ENCODE data around the gene CBLB. TPM values are rescaled to one million over a fixed set of nuclear protein-coding genes. Genes with fewer than 3 reads are reported as not detected.

The CBLB gene
- polyA plus RNA-seq, 2 donors: 3.8 to 4.8 TPM

- Histone ChIP-seq H3K4me1 (ENCODE audit: control insufficient read depth in 2 of 2, insufficient read depth in 2 of 2, low read length in 1 of 2) (peaks cover 0 to 4% of the 10 kb centered on the region in 2 donors), H3K27me3 (ENCODE audit: control insufficient read depth in 1 of 2, insufficient read depth in 2 of 2, low read length in 2 of 2) (no peaks in the 10 kb centered on the region), H3K36me3 (ENCODE audit: control insufficient read depth in 2 of 2, insufficient read depth in 2 of 2, low read length in 1 of 2) (no peaks in the 10 kb centered on the region), H3K9me3 (ENCODE audit: control insufficient read depth in 2 of 2, insufficient read depth in 1 of 2, low read depth in 1 of 2, low read length in 1 of 2) (no peaks in the 10 kb centered on the region), H3K27ac (ENCODE audit: low read depth in 2 of 2, low read length in 1 of 2) (no peak overlapping the region), H3K4me3 (ENCODE audit: low read depth in 1 of 2, low read length in 2 of 2) (no peak overlapping the region)
- WGBS, 2 donors: 94 to 98% methylated on average over 1 of the region's 1 CpG
These were observed 81.8 kb downstream of the CBLB start for GRCh38 chr3:105786990-105787389.

GRCh38 chr3:105786241-105786640, 82.6 kb downstream of the CBLB start:
- Histone ChIP-seq H3K4me1 (ENCODE audit: control insufficient read depth in 2 of 2, insufficient read depth in 2 of 2, low read length in 1 of 2) (peaks cover 0 to 4% of the 10 kb centered on the region in 2 donors), H3K27me3 (ENCODE audit: control insufficient read depth in 1 of 2, insufficient read depth in 2 of 2, low read length in 2 of 2) (no peaks in the 10 kb centered on the region), H3K4me3 (ENCODE audit: low read depth in 1 of 2, low read length in 2 of 2) (no peak overlapping the region), H3K27ac (ENCODE audit: low read depth in 2 of 2, low read length in 1 of 2) (no peak overlapping the region), H3K9me3 (ENCODE audit: control insufficient read depth in 2 of 2, insufficient read depth in 1 of 2, low read depth in 1 of 2, low read length in 1 of 2) (no peaks in the 10 kb centered on the region), H3K36me3 (ENCODE audit: control insufficient read depth in 2 of 2, insufficient read depth in 2 of 2, low read length in 1 of 2) (no peaks in the 10 kb centered on the region)
- 95 to 96% methylated on average over 4 of the region's 4 CpGs for WGBS, 2 donors

- H3K4me3 ChIP-seq (ENCODE audit: low read depth in 1 of 2, low read length in 2 of 2): no peak overlapping the region
- H3K27ac ChIP-seq (ENCODE audit: low read depth in 2 of 2, low read length in 1 of 2): no peak overlapping the region
- 76 to 79% methylated on average over 3 of the region's 3 CpGs for WGBS, 2 donors
- H3K27me3 ChIP-seq (ENCODE audit: control insufficient read depth in 1 of 2, insufficient read depth in 2 of 2, low read length in 2 of 2): no peaks in the 10 kb centered on the region
- peaks cover 0 to 4% of the 10 kb centered on the region in 2 donors for H3K4me1 ChIP-seq (ENCODE audit: control insufficient read depth in 2 of 2, insufficient read depth in 2 of 2, low read length in 1 of 2)
- H3K9me3 ChIP-seq (ENCODE audit: control insufficient read depth in 2 of 2, insufficient read depth in 1 of 2, low read depth in 1 of 2, low read length in 1 of 2): no peaks in the 10 kb centered on the region
- no peaks in the 10 kb centered on the region for H3K36me3 ChIP-seq (ENCODE audit: control insufficient read depth in 2 of 2, insufficient read depth in 2 of 2, low read length in 1 of 2)
These were observed 83.0 kb downstream of the CBLB start for GRCh38 chr3:105785803-105786202.

- Histone ChIP-seq H3K27ac (ENCODE audit: low read depth in 2 of 2, low read length in 1 of 2) (no peak overlapping the region), H3K4me3 (ENCODE audit: low read depth in 1 of 2, low read length in 2 of 2) (no peak overlapping the region), H3K27me3 (ENCODE audit: control insufficient read depth in 1 of 2, insufficient read depth in 2 of 2, low read length in 2 of 2) (no peaks in the 10 kb centered on the region), H3K36me3 (ENCODE audit: control insufficient read depth in 2 of 2, insufficient read depth in 2 of 2, low read length in 1 of 2) (no peaks in the 10 kb centered on the region), H3K4me1 (ENCODE audit: control insufficient read depth in 2 of 2, insufficient read depth in 2 of 2, low read length in 1 of 2) (peaks cover 0 to 2% of the 10 kb centered on the region in 2 donors), H3K9me3 (ENCODE audit: control insufficient read depth in 2 of 2, insufficient read depth in 1 of 2, low read depth in 1 of 2, low read length in 1 of 2) (no peaks in the 10 kb centered on the region)
These were observed 85.2 kb downstream of the CBLB start for GRCh38 chr3:105783631-105784030.

GRCh38 chr3:105781871-105782270, 86.9 kb downstream of the CBLB start:
- no peak overlapping the region for H3K27ac ChIP-seq (ENCODE audit: low read depth in 2 of 2, low read length in 1 of 2)
- peaks cover 0 to 2% of the 10 kb centered on the region in 2 donors for H3K4me1 ChIP-seq (ENCODE audit: control insufficient read depth in 2 of 2, insufficient read depth in 2 of 2, low read length in 1 of 2)
- no peaks in the 10 kb centered on the region for H3K27me3 ChIP-seq (ENCODE audit: control insufficient read depth in 1 of 2, insufficient read depth in 2 of 2, low read length in 2 of 2)
- no peaks in the 10 kb centered on the region for H3K9me3 ChIP-seq (ENCODE audit: control insufficient read depth in 2 of 2, insufficient read depth in 1 of 2, low read depth in 1 of 2, low read length in 1 of 2)
- H3K4me3 ChIP-seq (ENCODE audit: low read depth in 1 of 2, low read length in 2 of 2): no peak overlapping the region
- no peaks in the 10 kb centered on the region for H3K36me3 ChIP-seq (ENCODE audit: control insufficient read depth in 2 of 2, insufficient read depth in 2 of 2, low read length in 1 of 2)

- H3K4me1 ChIP-seq (ENCODE audit: control insufficient read depth in 2 of 2, insufficient read depth in 2 of 2, low read length in 1 of 2): no peaks in the 10 kb centered on the region
- 81 to 84% methylated on average over 2 of the region's 2 CpGs for WGBS, 2 donors
- H3K36me3 ChIP-seq (ENCODE audit: control insufficient read depth in 2 of 2, insufficient read depth in 2 of 2, low read length in 1 of 2): no peaks in the 10 kb centered on the region
- no peak overlapping the region for H3K4me3 ChIP-seq (ENCODE audit: low read depth in 1 of 2, low read length in 2 of 2)
- no peaks in the 10 kb centered on the region for H3K27me3 ChIP-seq (ENCODE audit: control insufficient read depth in 1 of 2, insufficient read depth in 2 of 2, low read length in 2 of 2)
- H3K9me3 ChIP-seq (ENCODE audit: control insufficient read depth in 2 of 2, insufficient read depth in 1 of 2, low read depth in 1 of 2, low read length in 1 of 2): no peaks in the 10 kb centered on the region
- no peak overlapping the region for H3K27ac ChIP-seq (ENCODE audit: low read depth in 2 of 2, low read length in 1 of 2)
These were observed 88.7 kb downstream of the CBLB start for GRCh38 chr3:105780107-105780506.

- Histone ChIP-seq H3K27me3 (ENCODE audit: control insufficient read depth in 1 of 2, insufficient read depth in 2 of 2, low read length in 2 of 2) (no peaks in the 10 kb centered on the region), H3K9me3 (ENCODE audit: control insufficient read depth in 2 of 2, insufficient read depth in 1 of 2, low read depth in 1 of 2, low read length in 1 of 2) (no peaks in the 10 kb centered on the region), H3K27ac (ENCODE audit: low read depth in 2 of 2, low read length in 1 of 2) (no peak overlapping the region), H3K36me3 (ENCODE audit: control insufficient read depth in 2 of 2, insufficient read depth in 2 of 2, low read length in 1 of 2) (no peaks in the 10 kb centered on the region), H3K4me1 (ENCODE audit: control insufficient read depth in 2 of 2, insufficient read depth in 2 of 2, low read length in 1 of 2) (no peaks in the 10 kb centered on the region), H3K4me3 (ENCODE audit: low read depth in 1 of 2, low read length in 2 of 2) (no peak overlapping the region)
- 66% methylated on average over 3 of the region's 3 CpGs for WGBS, 2 donors
These were observed 93.4 kb downstream of the CBLB start for GRCh38 chr3:105775368-105775767.

- 62 to 66% methylated on average over 1 of the region's 1 CpG for WGBS, 2 donors
- no peak overlapping the region for H3K4me3 ChIP-seq (ENCODE audit: low read depth in 1 of 2, low read length in 2 of 2)
- H3K27me3 ChIP-seq (ENCODE audit: control insufficient read depth in 1 of 2, insufficient read depth in 2 of 2, low read length in 2 of 2): no peaks in the 10 kb centered on the region
- H3K4me1 ChIP-seq (ENCODE audit: control insufficient read depth in 2 of 2, insufficient read depth in 2 of 2, low read length in 1 of 2): no peaks in the 10 kb centered on the region
- H3K27ac ChIP-seq (ENCODE audit: low read depth in 2 of 2, low read length in 1 of 2): no peak overlapping the region
- no peaks in the 10 kb centered on the region for H3K9me3 ChIP-seq (ENCODE audit: control insufficient read depth in 2 of 2, insufficient read depth in 1 of 2, low read depth in 1 of 2, low read length in 1 of 2)
- H3K36me3 ChIP-seq (ENCODE audit: control insufficient read depth in 2 of 2, insufficient read depth in 2 of 2, low read length in 1 of 2): no peaks in the 10 kb centered on the region
These were observed 94.2 kb downstream of the CBLB start for GRCh38 chr3:105774444-105775180.

- H3K4me1 ChIP-seq (ENCODE audit: control insufficient read depth in 2 of 2, insufficient read depth in 2 of 2, low read length in 1 of 2): no peaks in the 10 kb centered on the region
- no peak overlapping the region for H3K4me3 ChIP-seq (ENCODE audit: low read depth in 1 of 2, low read length in 2 of 2)
- 92 to 95% methylated on average over 5 of the region's 5 CpGs for WGBS, 2 donors
- H3K27me3 ChIP-seq (ENCODE audit: control insufficient read depth in 1 of 2, insufficient read depth in 2 of 2, low read length in 2 of 2): no peaks in the 10 kb centered on the region
- H3K27ac ChIP-seq (ENCODE audit: low read depth in 2 of 2, low read length in 1 of 2): no peak overlapping the region
- no peaks in the 10 kb centered on the region for H3K36me3 ChIP-seq (ENCODE audit: control insufficient read depth in 2 of 2, insufficient read depth in 2 of 2, low read length in 1 of 2)
- no peaks in the 10 kb centered on the region for H3K9me3 ChIP-seq (ENCODE audit: control insufficient read depth in 2 of 2, insufficient read depth in 1 of 2, low read depth in 1 of 2, low read length in 1 of 2)
These were observed 95.5 kb downstream of the CBLB start for GRCh38 chr3:105773291-105773690.

- 82 to 83% methylated on average over 2 of the region's 2 CpGs for WGBS, 2 donors
- Histone ChIP-seq H3K27me3 (ENCODE audit: control insufficient read depth in 1 of 2, insufficient read depth in 2 of 2, low read length in 2 of 2) (no peaks in the 10 kb centered on the region), H3K36me3 (ENCODE audit: control insufficient read depth in 2 of 2, insufficient read depth in 2 of 2, low read length in 1 of 2) (no peaks in the 10 kb centered on the region), H3K9me3 (ENCODE audit: control insufficient read depth in 2 of 2, insufficient read depth in 1 of 2, low read depth in 1 of 2, low read length in 1 of 2) (no peaks in the 10 kb centered on the region), H3K27ac (ENCODE audit: low read depth in 2 of 2, low read length in 1 of 2) (no peak overlapping the region), H3K4me3 (ENCODE audit: low read depth in 1 of 2, low read length in 2 of 2) (no peak overlapping the region), H3K4me1 (ENCODE audit: control insufficient read depth in 2 of 2, insufficient read depth in 2 of 2, low read length in 1 of 2) (no peaks in the 10 kb centered on the region)
These were observed 96.2 kb downstream of the CBLB start for GRCh38 chr3:105772635-105773034.

Data from esophagus (tissue), 2 donors.